HepG2 (cell line): Measurements from ENCODE around the gene LTV1. TPM values are rescaled to one million over a fixed set of nuclear protein-coding genes. Genes with fewer than 3 reads are reported as not detected.
A peak's percentile ranks its signal among the peaks of the same experiment; 100 is the strongest.

Experiments
- CBX1 ChIP-seq: IDR thresholded peaks from one replicate; pipeline ENCODE4 v1.6.1; 2016; ENCODE audit warnings: antibody characterized with exemption, low read depth
- ELF4 ChIP-seq: sonication (generic); formaldehyde crosslinking; IDR thresholded peaks from 2 replicates; pipeline ENCODE4 v1.5.0; 2020; ENCODE audit warnings: missing genetic modification reagents, mild to moderate bottlenecking, moderate library complexity, borderline replicate concordance
- ETV6 ChIP-seq: sonication (generic); formaldehyde crosslinking; conservative IDR thresholded peaks from 2 replicates; pipeline ENCODE4 v1.4.0; 2020; ENCODE audit warnings: missing genetic modification reagents
- EZH2 ChIP-seq: conservative IDR thresholded peaks from 2 replicates; pipeline ENCODE4 v1.6.1; 2012; ENCODE audit warnings: mild to moderate bottlenecking, low read depth, low read length, moderate library complexity
- MAFF ChIP-seq: IDR thresholded peaks from 2 replicates; pipeline ENCODE4 v1.6.1; 2011; ENCODE audit warnings: low read depth, low read length, improper control_type of control experiment
- MED8 ChIP-seq: sonication (generic); formaldehyde crosslinking; IDR thresholded peaks from 2 replicates; pipeline ENCODE4 v1.8.1; 2023; ENCODE audit warnings: mild to moderate bottlenecking, missing genetic modification reagents; ENCODE audit not compliant: insufficient replicate concordance
- RBAK ChIP-seq: sonication (generic); formaldehyde crosslinking; IDR thresholded peaks from 2 replicates; pipeline ENCODE4 v1.5.1; 2020; ENCODE audit warnings: mild to moderate bottlenecking, missing genetic modification reagents
- RXRB ChIP-seq: IDR thresholded peaks from 2 replicates; pipeline ENCODE4 v1.6.1; 2016; ENCODE audit warnings: borderline replicate concordance, missing genetic modification reagents, missing compliant biosample characterization
- SMC3 ChIP-seq: IDR thresholded peaks from 2 replicates; pipeline ENCODE4 v1.6.1; 2011; ENCODE audit warnings: low read length, improper control_type of control experiment
- TOPORS ChIP-seq: sonication (generic); formaldehyde crosslinking; IDR thresholded peaks from 2 replicates; pipeline ENCODE4 v1.8.0; 2023; ENCODE audit warnings: mild to moderate bottlenecking, missing genetic modification reagents
- ZFP41 ChIP-seq: sonication (generic); formaldehyde crosslinking; IDR thresholded peaks from 2 replicates; pipeline ENCODE4 v1.4.0; 2020; ENCODE audit warnings: mild to moderate bottlenecking, missing genetic modification reagents, borderline replicate concordance
- ZIK1 ChIP-seq: sonication (generic); formaldehyde crosslinking; IDR thresholded peaks from 2 replicates; pipeline ENCODE4 v1.5.0; 2020; ENCODE audit warnings: mild to moderate bottlenecking, low read depth, missing genetic modification reagents, borderline replicate concordance
- ZNF160 ChIP-seq: sonication (generic); formaldehyde crosslinking; IDR thresholded peaks from 2 replicates; pipeline ENCODE4 v1.8.0; 2022; ENCODE audit warnings: mild to moderate bottlenecking, inconsistent platforms, missing genetic modification reagents
- ZNF572 ChIP-seq: sonication (generic); formaldehyde crosslinking; IDR thresholded peaks from 2 replicates; pipeline ENCODE4 v1.5.1; 2020; ENCODE audit warnings: mild to moderate bottlenecking, missing genetic modification reagents
- ZNF775 ChIP-seq: sonication (generic); formaldehyde crosslinking; IDR thresholded peaks from 2 replicates; pipeline ENCODE4 v1.4.0; 2020; ENCODE audit warnings: missing genetic modification reagents, mild to moderate bottlenecking, moderate library complexity, borderline replicate concordance
- ZSCAN30 ChIP-seq: sonication (generic); formaldehyde crosslinking; IDR thresholded peaks from 2 replicates; pipeline ENCODE4 v1.5.0; 2020; ENCODE audit warnings: mild to moderate bottlenecking, missing genetic modification reagents
- polyA plus RNA-seq, 8 experiments: library from polyadenylated mRNA; depleted of rRNA in 3 of 8; stranded (reverse) in 7 of 8; unstranded in 1 of 8; fragments of >200 nt; fragmentation: Illumina TruSeq in 4 of 8; extraction: Trizol in 4 of 8; gene quantifications; 2 replicates each; pipeline versions ENCODE4 v1.2.1 to v1.2.3, GENCODE V29; 2011 to 2016; ENCODE audit warnings: low read depth in 4 of 8, missing spikeins in 1 of 8, mixed read lengths in 1 of 8; ENCODE audit not compliant: insufficient read depth in 1 of 8
- total RNA-seq, 5 experiments: library from RNA; depleted of rRNA; stranded (reverse); fragments of >200 nt; fragmentation: Illumina TruSeq; extraction: Trizol; gene quantifications; 2 replicates each; pipeline ENCODE4 v1.2.3, GENCODE V29; 2016; ENCODE audit warnings: low read depth in 1 of 5
- TF ChIP-seq, protein P1 (sequence below): sonication (generic); formaldehyde crosslinking; IDR thresholded peaks from 2 replicates; pipeline ENCODE4 v1.5.0; 2020; ENCODE audit warnings: mild to moderate bottlenecking, missing genetic modification reagents, moderate library complexity
- TF ChIP-seq, protein P2 (sequence below): sonication (generic); formaldehyde crosslinking; IDR thresholded peaks from 2 replicates; pipeline ENCODE4 v1.4.0; 2020; ENCODE audit warnings: missing genetic modification reagents, low read depth, mild to moderate bottlenecking, borderline replicate concordance
- TF ChIP-seq, protein P3 (sequence below), 2 experiments: sonication (generic) in 1 of 2; formaldehyde crosslinking in 1 of 2; IDR thresholded peaks; 2 replicates each; pipeline versions ENCODE4 v1.5.1 to v1.6.1; 2011 to 2020; ENCODE audit warnings: borderline replicate concordance in 1 of 2, low read depth in 1 of 2, low read length in 1 of 2, mild to moderate bottlenecking in 1 of 2, missing genetic modification reagents in 1 of 2, moderate library complexity in 1 of 2
- TF ChIP-seq, protein P4 (sequence below): sonication (generic); formaldehyde crosslinking; IDR thresholded peaks from 2 replicates; pipeline ENCODE4 v1.4.0; 2020; ENCODE audit warnings: mild to moderate bottlenecking, missing genetic modification reagents
- TF ChIP-seq, protein P5 (sequence below): sonication (generic); formaldehyde crosslinking; IDR thresholded peaks from 2 replicates; pipeline ENCODE4 v1.5.0; 2020; ENCODE audit warnings: mild to moderate bottlenecking, missing genetic modification reagents

The LTV1 gene
- total and polyA plus RNA-seq, 2 of the 13 experiments (the other 11 are each of a cell fraction or from before 2014, with no cell fraction given) = 21.1 to 85.8 TPM

DNA sequence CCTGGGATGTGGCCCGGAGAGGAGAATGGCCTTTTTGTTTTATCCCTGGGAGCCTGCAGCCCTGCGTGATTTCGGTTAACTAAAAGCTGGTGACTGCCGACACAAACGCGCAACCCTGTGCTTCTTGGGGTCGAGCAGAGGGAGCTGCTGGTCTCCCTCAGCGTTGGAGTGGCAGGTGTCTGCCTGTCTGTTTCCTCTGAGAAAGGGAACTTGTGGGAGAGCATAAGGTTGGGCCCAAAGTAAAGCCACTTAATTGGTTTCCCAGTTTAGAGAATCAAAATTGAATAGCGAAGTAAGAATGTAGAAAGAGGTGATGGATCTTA, 500 bp downstream of the LTV1 start (continued):
- TF ChIP-seq, protein P1, sequence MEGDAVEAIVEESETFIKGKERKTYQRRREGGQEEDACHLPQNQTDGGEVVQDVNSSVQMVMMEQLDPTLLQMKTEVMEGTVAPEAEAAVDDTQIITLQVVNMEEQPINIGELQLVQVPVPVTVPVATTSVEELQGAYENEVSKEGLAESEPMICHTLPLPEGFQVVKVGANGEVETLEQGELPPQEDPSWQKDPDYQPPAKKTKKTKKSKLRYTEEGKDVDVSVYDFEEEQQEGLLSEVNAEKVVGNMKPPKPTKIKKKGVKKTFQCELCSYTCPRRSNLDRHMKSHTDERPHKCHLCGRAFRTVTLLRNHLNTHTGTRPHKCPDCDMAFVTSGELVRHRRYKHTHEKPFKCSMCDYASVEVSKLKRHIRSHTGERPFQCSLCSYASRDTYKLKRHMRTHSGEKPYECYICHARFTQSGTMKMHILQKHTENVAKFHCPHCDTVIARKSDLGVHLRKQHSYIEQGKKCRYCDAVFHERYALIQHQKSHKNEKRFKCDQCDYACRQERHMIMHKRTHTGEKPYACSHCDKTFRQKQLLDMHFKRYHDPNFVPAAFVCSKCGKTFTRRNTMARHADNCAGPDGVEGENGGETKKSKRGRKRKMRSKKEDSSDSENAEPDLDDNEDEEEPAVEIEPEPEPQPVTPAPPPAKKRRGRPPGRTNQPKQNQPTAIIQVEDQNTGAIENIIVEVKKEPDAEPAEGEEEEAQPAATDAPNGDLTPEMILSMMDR = no peak
- TF ChIP-seq ZFP41 (CRISPR knock-in tag) (no peak), SMC3 (no peak), ZNF572 (CRISPR knock-in tag) (0 out of 2 replicates have a peak, but pooled peaks have one; percentile 74), CBX1 (no peak), ELF4 (no peak), MED8 (CRISPR knock-in tag) (no peak), EZH2 (no peak), ZSCAN30 (no peak; the same call in none of the 2 replicates), ZNF775 (CRISPR knock-in tag) (peak; percentile 0; the same call in 1 of the 2 replicates), MAFF (no peak), ZNF160 (CRISPR knock-in tag) (no peak), ETV6 (CRISPR knock-in tag) (no peak), RXRB (CRISPR knock-in tag) (no peak), RBAK (CRISPR knock-in tag) (no peak), ZIK1 (CRISPR knock-in tag) (no peak), TOPORS (CRISPR knock-in tag) (no peak)
- TF ChIP-seq, protein P2, sequence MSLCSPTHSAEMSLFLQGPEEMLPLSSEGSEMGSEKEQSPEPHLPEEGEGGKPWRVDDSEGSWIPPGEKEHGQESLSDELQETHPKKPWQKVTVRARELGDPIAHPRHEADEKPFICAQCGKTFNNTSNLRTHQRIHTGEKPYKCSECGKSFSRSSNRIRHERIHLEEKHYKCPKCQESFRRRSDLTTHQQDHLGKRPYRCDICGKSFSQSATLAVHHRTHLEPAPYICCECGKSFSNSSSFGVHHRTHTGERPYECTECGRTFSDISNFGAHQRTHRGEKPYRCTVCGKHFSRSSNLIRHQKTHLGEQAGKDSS (CRISPR knock-in tag) = no peak
- TF ChIP-seq, protein P3, sequence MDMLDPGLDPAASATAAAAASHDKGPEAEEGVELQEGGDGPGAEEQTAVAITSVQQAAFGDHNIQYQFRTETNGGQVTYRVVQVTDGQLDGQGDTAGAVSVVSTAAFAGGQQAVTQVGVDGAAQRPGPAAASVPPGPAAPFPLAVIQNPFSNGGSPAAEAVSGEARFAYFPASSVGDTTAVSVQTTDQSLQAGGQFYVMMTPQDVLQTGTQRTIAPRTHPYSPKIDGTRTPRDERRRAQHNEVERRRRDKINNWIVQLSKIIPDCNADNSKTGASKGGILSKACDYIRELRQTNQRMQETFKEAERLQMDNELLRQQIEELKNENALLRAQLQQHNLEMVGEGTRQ (IDR thresholded peaks at IDR 0.05; ENCODE audit: low read depth, low read length) = no peak
- TF ChIP-seq, protein P3 (CRISPR knock-in tag; IDR thresholded peaks at IDR 0.05; ENCODE audit: borderline replicate concordance) = no peak
- TF ChIP-seq, protein P4, sequence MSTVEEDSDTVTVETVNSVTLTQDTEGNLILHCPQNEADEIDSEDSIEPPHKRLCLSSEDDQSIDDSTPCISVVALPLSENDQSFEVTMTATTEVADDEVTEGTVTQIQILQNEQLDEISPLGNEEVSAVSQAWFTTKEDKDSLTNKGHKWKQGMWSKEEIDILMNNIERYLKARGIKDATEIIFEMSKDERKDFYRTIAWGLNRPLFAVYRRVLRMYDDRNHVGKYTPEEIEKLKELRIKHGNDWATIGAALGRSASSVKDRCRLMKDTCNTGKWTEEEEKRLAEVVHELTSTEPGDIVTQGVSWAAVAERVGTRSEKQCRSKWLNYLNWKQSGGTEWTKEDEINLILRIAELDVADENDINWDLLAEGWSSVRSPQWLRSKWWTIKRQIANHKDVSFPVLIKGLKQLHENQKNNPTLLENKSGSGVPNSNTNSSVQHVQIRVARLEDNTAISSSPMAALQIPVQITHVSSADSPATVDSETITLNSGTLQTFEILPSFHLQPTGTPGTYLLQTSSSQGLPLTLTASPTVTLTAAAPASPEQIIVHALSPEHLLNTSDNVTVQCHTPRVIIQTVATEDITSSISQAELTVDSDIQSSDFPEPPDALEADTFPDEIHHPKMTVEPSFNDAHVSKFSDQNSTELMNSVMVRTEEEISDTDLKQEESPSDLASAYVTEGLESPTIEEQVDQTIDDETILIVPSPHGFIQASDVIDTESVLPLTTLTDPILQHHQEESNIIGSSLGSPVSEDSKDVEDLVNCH (CRISPR knock-in tag) = peak; percentile 6; the same call in 1 of the 2 replicates
- TF ChIP-seq, protein P5, sequence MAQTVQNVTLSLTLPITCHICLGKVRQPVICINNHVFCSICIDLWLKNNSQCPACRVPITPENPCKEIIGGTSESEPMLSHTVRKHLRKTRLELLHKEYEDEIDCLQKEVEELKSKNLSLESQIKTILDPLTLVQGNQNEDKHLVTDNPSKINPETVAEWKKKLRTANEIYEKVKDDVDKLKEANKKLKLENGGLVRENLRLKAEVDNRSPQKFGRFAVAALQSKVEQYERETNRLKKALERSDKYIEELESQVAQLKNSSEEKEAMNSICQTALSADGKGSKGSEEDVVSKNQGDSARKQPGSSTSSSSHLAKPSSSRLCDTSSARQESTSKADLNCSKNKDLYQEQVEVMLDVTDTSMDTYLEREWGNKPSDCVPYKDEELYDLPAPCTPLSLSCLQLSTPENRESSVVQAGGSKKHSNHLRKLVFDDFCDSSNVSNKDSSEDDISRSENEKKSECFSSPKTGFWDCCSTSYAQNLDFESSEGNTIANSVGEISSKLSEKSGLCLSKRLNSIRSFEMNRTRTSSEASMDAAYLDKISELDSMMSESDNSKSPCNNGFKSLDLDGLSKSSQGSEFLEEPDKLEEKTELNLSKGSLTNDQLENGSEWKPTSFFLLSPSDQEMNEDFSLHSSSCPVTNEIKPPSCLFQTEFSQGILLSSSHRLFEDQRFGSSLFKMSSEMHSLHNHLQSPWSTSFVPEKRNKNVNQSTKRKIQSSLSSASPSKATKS (CRISPR knock-in tag) = peak; percentile 14; the same call in 1 of the 2 replicates
